ENCODE data around the gene EXOSC2.

EXOSC2 gene

GRCh38 chr9:130664251-130665028 lies 29.1 kb upstream of the EXOSC2 start, which contains the start of gene PRDM12:
TSS of gene PRDM12 (plus strand) at chr9:130664594. CDS start at chr9:130664654, 60 bp downstream.
- no peak for TF ChIP-seq RAD21 (IDR thresholded peaks at IDR 0.05; ENCODE audit: low read depth)
- no peak for TF ChIP-seq NFIC (IDR thresholded peaks at IDR 0.05)
- TF ChIP-seq TCF12 (IDR thresholded peaks at IDR 0.05; ENCODE audit: low read depth): no peak
- no peak for TF ChIP-seq USF1 (IDR thresholded peaks at IDR 0.05)
- TF ChIP-seq REST (IDR thresholded peaks at IDR 0.05; ENCODE audit: low read depth): no peak
- TF ChIP-seq TEAD4 (IDR thresholded peaks at IDR 0.05): no peak
- TF ChIP-seq EGR1 (IDR thresholded peaks at IDR 0.05): no peak
- TF ChIP-seq YY1 (IDR thresholded peaks at IDR 0.05; ENCODE audit: low read depth): no peak
- TF ChIP-seq TAF1 (IDR thresholded peaks at IDR 0.05; ENCODE audit: low read depth): no peak
- TF ChIP-seq MAX (IDR thresholded peaks at IDR 0.05): no peak
- TF ChIP-seq ZBTB7A (IDR thresholded peaks at IDR 0.05; ENCODE audit: low read depth): no peak
- TF ChIP-seq EP300 (IDR thresholded peaks at IDR 0.05; ENCODE audit: borderline replicate concordance): no peak
- no peak for TF ChIP-seq FOXM1 (IDR thresholded peaks at IDR 0.05; ENCODE audit: borderline replicate concordance, low read depth)
- no peak for TF ChIP-seq CREB1 (IDR thresholded peaks at IDR 0.05; ENCODE audit: low read depth)
- TF ChIP-seq CEBPB (IDR thresholded peaks at IDR 0.05): no peak

- no peak for TF ChIP-seq TCF12 (IDR thresholded peaks at IDR 0.05; ENCODE audit: low read depth)
- TF ChIP-seq EP300 (IDR thresholded peaks at IDR 0.05; ENCODE audit: borderline replicate concordance): no peak
- TF ChIP-seq RAD21 (IDR thresholded peaks at IDR 0.05; ENCODE audit: low read depth): no peak
- TF ChIP-seq ZBTB7A (IDR thresholded peaks at IDR 0.05; ENCODE audit: low read depth): no peak
- no peak for TF ChIP-seq TAF1 (IDR thresholded peaks at IDR 0.05; ENCODE audit: low read depth)
- TF ChIP-seq USF1 (IDR thresholded peaks at IDR 0.05): no peak
- no peak for TF ChIP-seq FOXM1 (IDR thresholded peaks at IDR 0.05; ENCODE audit: borderline replicate concordance, low read depth)
- no peak for TF ChIP-seq CREB1 (IDR thresholded peaks at IDR 0.05; ENCODE audit: low read depth)
- TF ChIP-seq NFIC (IDR thresholded peaks at IDR 0.05): no peak
- TF ChIP-seq CEBPB (IDR thresholded peaks at IDR 0.05): no peak
- TF ChIP-seq YY1 (IDR thresholded peaks at IDR 0.05; ENCODE audit: low read depth): no peak
- no peak for TF ChIP-seq REST (IDR thresholded peaks at IDR 0.05; ENCODE audit: low read depth)
- no peak for TF ChIP-seq MAX (IDR thresholded peaks at IDR 0.05)
- TF ChIP-seq TEAD4 (IDR thresholded peaks at IDR 0.05): no peak
Measured at GRCh38 chr9:130665029-130665430, 28.6 kb upstream of the EXOSC2 start.

- TF ChIP-seq TAF1 (IDR thresholded peaks at IDR 0.05; ENCODE audit: low read depth): no peak
- no peak for TF ChIP-seq TEAD4 (IDR thresholded peaks at IDR 0.05)
- no peak for TF ChIP-seq REST (IDR thresholded peaks at IDR 0.05; ENCODE audit: low read depth)
- no peak for TF ChIP-seq CEBPB (IDR thresholded peaks at IDR 0.05)
- no peak for TF ChIP-seq CREB1 (IDR thresholded peaks at IDR 0.05; ENCODE audit: low read depth)
- TF ChIP-seq ZBTB7A (IDR thresholded peaks at IDR 0.05; ENCODE audit: low read depth): no peak
- TF ChIP-seq EP300 (IDR thresholded peaks at IDR 0.05; ENCODE audit: borderline replicate concordance): no peak
- TF ChIP-seq FOXM1 (IDR thresholded peaks at IDR 0.05; ENCODE audit: borderline replicate concordance, low read depth): no peak
- TF ChIP-seq RAD21 (IDR thresholded peaks at IDR 0.05; ENCODE audit: low read depth): no peak
- no peak for TF ChIP-seq EGR1 (IDR thresholded peaks at IDR 0.05)
- TF ChIP-seq MAX (IDR thresholded peaks at IDR 0.05): no peak
Measured at GRCh38 chr9:130665431-130666392, 27.9 kb upstream of the EXOSC2 start.

Measured in Ishikawa (cell line).